BLaER1 treated with 17β-estradiol and CSF1 and Interleukin-3, amounts not matched to agents 10 nM and 100 nM (cell line): ENCODE data around the gene OR14A16.

Experiments
- H3K27ac ChIP-seq, 11 experiments: shearing (Covaris generic); formaldehyde crosslinking; 2 replicates each; pipeline ENCODE4 v1.8.1; 2022
- H3K27me3 ChIP-seq, 11 experiments: shearing (Covaris generic); formaldehyde crosslinking; 2 replicates each; pipeline ENCODE4 v1.8.1; 2022
- H3K36me3 ChIP-seq, 11 experiments: shearing (Covaris generic); formaldehyde crosslinking; 2 replicates each; pipeline ENCODE4 v1.8.1; 2022
- H3K4me1 ChIP-seq, 10 experiments: shearing (Covaris generic); formaldehyde crosslinking; 2 replicates each; pipeline ENCODE4 v1.8.1; 2022
- H3K4me2 ChIP-seq, 11 experiments: shearing (Covaris generic); formaldehyde crosslinking; 2 replicates each; pipeline ENCODE4 v1.8.1; 2022
- H3K4me3 ChIP-seq, 10 experiments: shearing (Covaris generic); formaldehyde crosslinking; 2 replicates each; pipeline ENCODE4 v1.8.1; 2022
- H3K9ac ChIP-seq, 11 experiments: shearing (Covaris generic); formaldehyde crosslinking; 2 replicates each; pipeline ENCODE4 v1.8.1; 2022
- H3K9me3 ChIP-seq, 11 experiments: shearing (Covaris generic); formaldehyde crosslinking; replicated peaks in 1 of 11; 2 replicates each; pipeline ENCODE4 v1.8.1; 2022
- H4K20me1 ChIP-seq, 11 experiments: shearing (Covaris generic); formaldehyde crosslinking; 2 replicates each; pipeline ENCODE4 v1.8.1; 2022
- Cebpa-rat ChIP-seq, 11 experiments: shearing (Covaris generic); IDR thresholded peaks; 2 replicates each; pipeline ENCODE4 v1.8.1; 2022

Gene OR14A16

DNA sequence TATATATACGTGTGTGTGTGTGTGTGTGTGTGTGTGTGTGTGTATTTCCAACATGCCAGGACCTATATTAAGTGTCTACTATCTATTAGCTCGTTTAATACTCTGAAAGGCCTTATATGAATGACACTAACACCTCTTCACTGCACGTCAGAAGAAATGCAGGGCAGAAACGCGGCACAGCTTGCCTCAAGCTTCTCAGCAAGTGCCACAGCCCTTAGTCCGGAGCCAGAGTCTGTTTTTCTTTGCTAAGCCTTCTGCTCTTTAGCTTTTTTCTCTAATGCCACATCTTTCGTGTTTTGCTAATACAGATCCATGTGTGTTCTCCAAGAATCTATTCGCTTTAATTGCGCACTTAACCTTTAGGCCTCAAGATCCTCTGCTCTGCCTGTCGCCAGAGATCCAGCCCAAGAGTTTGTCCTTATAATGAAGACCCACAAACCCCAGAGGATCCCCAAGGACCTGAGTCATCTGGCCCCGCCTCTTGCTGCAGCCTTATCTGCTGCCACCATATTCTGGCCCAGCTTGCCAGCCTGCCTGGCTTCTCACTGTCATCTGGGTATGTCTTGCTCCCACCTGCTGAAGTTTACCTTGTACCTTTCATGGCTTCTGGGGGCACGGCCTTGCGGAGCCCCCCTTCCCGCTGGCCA is 31.1 kb upstream of the OR14A16 start:
- TF ChIP-seq Cebpa-rat (IDR thresholded peaks at IDR 0.05): no peak
- Histone ChIP-seq H3K4me1 (peaks cover 0 to 61% (median 23%) of the 10 kb centered on the region in 10 experiments; a peak in 17 of 20 replicates), H3K4me3 (no peak overlapping the region), H3K4me2 (peak overlapping the region in 4 of 11 experiments; percentile 20 to 80 (median 50); a peak in 7 of 22 replicates), H4K20me1 (no peaks in the 10 kb centered on the region; a peak in 1 of 22 replicates), H3K36me3 (no peaks in the 10 kb centered on the region), H3K27ac (no peak overlapping the region), H3K9me3 (peaks cover 0 to 11% (median 8%) of the 10 kb centered on the region in 11 experiments; a peak in 14 of 22 replicates), H3K9ac (no peak overlapping the region), H3K27me3 (no peaks in the 10 kb centered on the region)

GRCh38 chr1:247849616-247850015 is 25.7 kb upstream of the OR14A16 start:
- H3K4me2 ChIP-seq: no peak overlapping the region
- no peaks in the 10 kb centered on the region for H3K36me3 ChIP-seq
- peaks cover 0 to 32% (median 17%) of the 10 kb centered on the region in 10 experiments; a peak in 15 of 20 replicates for H3K4me1 ChIP-seq
- no peak overlapping the region for H3K9ac ChIP-seq
- no peak overlapping the region for H3K27ac ChIP-seq
- no peaks in the 10 kb centered on the region for H3K27me3 ChIP-seq
- H3K9me3 ChIP-seq: no peaks in the 10 kb centered on the region
- no peak for TF ChIP-seq Cebpa-rat (IDR thresholded peaks at IDR 0.05)
- no peak overlapping the region for H3K4me3 ChIP-seq
- no peaks in the 10 kb centered on the region for H4K20me1 ChIP-seq

- Histone ChIP-seq H4K20me1 (no peaks in the 10 kb centered on the region), H3K4me2 (no peak overlapping the region), H3K4me3 (no peak overlapping the region), H3K27me3 (no peaks in the 10 kb centered on the region), H3K27ac (no peak overlapping the region), H3K9me3 (no peaks in the 10 kb centered on the region), H3K9ac (no peak overlapping the region), H3K36me3 (no peaks in the 10 kb centered on the region), H3K4me1 (peaks cover 0 to 19% (median 12%) of the 10 kb centered on the region in 10 experiments; a peak in 15 of 20 replicates)
- no peak for TF ChIP-seq Cebpa-rat (IDR thresholded peaks at IDR 0.05)
Measured at GRCh38 chr1:247848346-247848745, 24.4 kb upstream of the OR14A16 start.

GRCh38 chr1:247845693-247846017 is 21.7 kb upstream of the OR14A16 start:
- Histone ChIP-seq H3K27me3 (no peaks in the 10 kb centered on the region), H3K27ac (no peak overlapping the region), H3K4me2 (no peak overlapping the region), H3K4me3 (no peak overlapping the region), H3K36me3 (no peaks in the 10 kb centered on the region), H3K4me1 (no peaks in the 10 kb centered on the region), H3K9me3 (no peaks in the 10 kb centered on the region), H3K9ac (no peak overlapping the region), H4K20me1 (no peaks in the 10 kb centered on the region)
- no peak for TF ChIP-seq Cebpa-rat (IDR thresholded peaks at IDR 0.05)

DNA sequence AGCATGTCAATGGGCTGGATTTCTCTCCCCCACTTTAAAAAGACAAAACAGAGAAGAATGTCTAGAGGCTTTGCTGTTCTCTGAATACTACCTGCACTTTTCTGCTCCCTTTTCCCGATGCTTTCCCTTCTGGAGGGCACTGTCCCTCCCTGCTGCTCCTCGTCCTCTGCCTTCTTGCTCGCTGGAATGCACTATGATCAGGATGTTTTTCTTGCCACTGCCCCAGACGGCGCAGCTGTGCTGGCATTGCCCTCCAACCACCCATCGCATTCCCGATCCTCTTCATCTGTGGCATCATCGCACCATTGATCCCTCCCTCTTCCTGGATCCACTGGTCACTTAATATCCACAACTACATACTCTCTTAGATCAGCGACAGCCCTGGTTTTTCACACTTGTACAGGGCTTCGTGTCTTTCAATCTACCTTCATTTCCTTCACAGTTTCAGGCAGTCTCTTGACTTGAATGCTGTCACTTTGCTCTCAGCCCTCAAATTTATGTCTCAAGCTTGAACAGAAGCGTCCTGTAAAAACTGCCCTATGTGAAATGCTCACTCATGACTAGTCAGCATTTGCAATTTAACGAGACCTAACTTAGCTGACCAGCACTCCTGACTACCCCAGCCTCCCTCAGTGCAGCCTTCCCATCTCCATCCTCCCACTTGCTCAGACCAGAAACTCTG is 21.2 kb upstream of the OR14A16 start:
- Histone ChIP-seq H3K9ac (no peak overlapping the region), H3K36me3 (no peaks in the 10 kb centered on the region), H3K4me2 (no peak overlapping the region), H3K4me3 (no peak overlapping the region), H3K27me3 (no peaks in the 10 kb centered on the region), H3K9me3 (no peaks in the 10 kb centered on the region), H4K20me1 (no peaks in the 10 kb centered on the region), H3K4me1 (no peaks in the 10 kb centered on the region), H3K27ac (no peak overlapping the region)
- no peak for TF ChIP-seq Cebpa-rat (IDR thresholded peaks at IDR 0.05)

DNA sequence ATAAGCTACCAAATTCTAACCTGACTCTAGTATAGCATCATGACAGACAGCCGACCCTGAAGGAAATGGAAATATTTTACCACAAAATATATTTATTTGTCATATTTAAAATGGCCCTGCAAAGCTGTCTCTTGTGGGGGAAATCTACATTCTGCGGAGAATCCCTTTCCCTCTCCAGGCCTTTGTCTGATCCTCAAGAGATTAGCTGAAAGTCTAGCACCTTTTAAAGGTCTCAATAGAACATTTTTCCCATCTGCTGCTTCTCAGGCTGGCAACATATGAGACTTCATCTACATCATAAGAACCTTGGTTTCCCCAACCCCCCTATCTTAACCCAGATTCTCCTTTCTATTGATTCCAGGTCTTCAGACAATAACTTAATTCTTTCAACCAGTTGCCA is 19.5 kb upstream of the OR14A16 start:
- H3K4me3 ChIP-seq: no peak overlapping the region
- no peak overlapping the region for H3K9ac ChIP-seq
- no peaks in the 10 kb centered on the region for H4K20me1 ChIP-seq
- no peaks in the 10 kb centered on the region for H3K9me3 ChIP-seq
- no peak overlapping the region for H3K4me2 ChIP-seq
- no peaks in the 10 kb centered on the region for H3K36me3 ChIP-seq
- no peak overlapping the region for H3K27ac ChIP-seq
- H3K4me1 ChIP-seq: no peaks in the 10 kb centered on the region
- no peak for TF ChIP-seq Cebpa-rat (IDR thresholded peaks at IDR 0.05)
- no peaks in the 10 kb centered on the region for H3K27me3 ChIP-seq

DNA sequence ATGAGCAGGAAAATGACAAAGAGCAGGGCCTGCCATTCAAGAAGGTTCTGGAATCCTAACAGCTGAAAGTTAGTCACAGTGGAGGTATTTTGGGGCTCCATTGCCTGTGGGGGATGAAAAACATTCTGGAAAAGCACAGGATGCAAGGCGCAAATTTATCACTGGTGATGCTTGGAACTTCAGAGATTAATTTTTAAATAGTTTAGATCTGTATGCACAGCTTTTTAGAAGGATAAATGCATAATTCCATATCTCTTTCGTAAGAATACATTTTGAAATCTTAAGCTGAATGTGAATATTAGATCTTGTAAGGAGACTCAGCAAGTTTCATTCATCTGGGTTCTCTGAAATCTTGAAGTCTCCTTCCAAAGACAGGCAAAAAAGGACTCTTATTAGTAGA is 17.9 kb upstream of the OR14A16 start, which contains the start of gene OR11L1:
Gene OR11L1 (minus strand): TSS at position 101 of the 400 bp plus-strand sequence. CDS start 0 bp downstream, at position 101.
- no peak; a peak in 1 of 22 replicates for TF ChIP-seq Cebpa-rat (IDR thresholded peaks at IDR 0.05)
- H3K4me3 ChIP-seq: no peak within 1 kb of the TSS

GRCh38 chr1:247840818-247841217 is 16.9 kb upstream of the OR14A16 start:
- no peak for TF ChIP-seq Cebpa-rat (IDR thresholded peaks at IDR 0.05)
- no peaks in the 10 kb centered on the region for H3K9me3 ChIP-seq
- no peaks in the 10 kb centered on the region for H4K20me1 ChIP-seq
- H3K4me1 ChIP-seq: no peaks in the 10 kb centered on the region
- H3K4me2 ChIP-seq: 0 out of 22 replicates have a peak overlapping the region, but pooled peaks of 1 of the 11 experiments have one; percentile 20
- H3K4me3 ChIP-seq: no peak overlapping the region
- no peak overlapping the region for H3K9ac ChIP-seq
- H3K27ac ChIP-seq: no peak overlapping the region
- H3K36me3 ChIP-seq: no peaks in the 10 kb centered on the region
- no peaks in the 10 kb centered on the region for H3K27me3 ChIP-seq

More for the DNA sequence above, 17.9 kb upstream of the OR14A16 start, which contains the start of gene OR11L1:
- no peaks in the 10 kb centered on the region for H3K36me3 ChIP-seq
- no peaks in the 10 kb centered on the region for H3K27me3 ChIP-seq
- no peaks in the 10 kb centered on the region for H3K4me1 ChIP-seq
- H4K20me1 ChIP-seq: no peaks in the 10 kb centered on the region
- H3K27ac ChIP-seq: no peak within 1 kb of the TSS
- H3K9me3 ChIP-seq: no peaks in the 10 kb centered on the region
- H3K4me2 ChIP-seq: 0 out of 22 replicates have a peak within 1 kb of the TSS, but pooled peaks of 1 of the 11 experiments have one; percentile 20
- no peak within 1 kb of the TSS for H3K9ac ChIP-seq

GRCh38 chr1:247833601-247834000 is 9.7 kb upstream of the OR14A16 start:
- H3K4me1 ChIP-seq: no peaks in the 10 kb centered on the region
- H3K27ac ChIP-seq: no peak overlapping the region
- no peaks in the 10 kb centered on the region for H3K36me3 ChIP-seq
- no peak overlapping the region for H3K4me3 ChIP-seq
- H4K20me1 ChIP-seq: no peaks in the 10 kb centered on the region
- no peaks in the 10 kb centered on the region for H3K9me3 ChIP-seq
- TF ChIP-seq Cebpa-rat (IDR thresholded peaks at IDR 0.05): no peak
- no peak overlapping the region for H3K9ac ChIP-seq
- no peaks in the 10 kb centered on the region for H3K27me3 ChIP-seq
- H3K4me2 ChIP-seq: no peak overlapping the region

DNA sequence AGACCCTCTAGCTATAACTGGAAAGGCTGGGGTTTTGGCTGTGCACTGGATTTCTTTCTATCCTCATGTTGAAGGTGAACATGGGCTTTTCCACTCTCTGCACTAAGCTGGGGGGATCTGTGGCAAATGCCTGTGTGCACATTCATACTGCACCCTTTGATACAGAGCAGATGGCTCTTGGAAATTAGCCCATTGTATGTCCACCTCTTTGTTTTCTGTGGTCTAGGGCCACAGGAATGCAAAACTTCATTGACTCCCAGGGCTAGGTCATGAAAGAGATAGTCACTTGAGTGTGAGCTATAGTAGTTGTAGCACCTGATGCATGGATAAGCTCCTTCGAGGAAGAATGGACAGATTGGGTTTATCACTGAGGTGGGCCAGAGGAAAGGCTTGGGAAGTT is 5.7 kb upstream of the OR14A16 start:
- Histone ChIP-seq H3K27me3 (no peaks in the 10 kb centered on the region), H3K9me3 (no peaks in the 10 kb centered on the region), H3K4me1 (no peaks in the 10 kb centered on the region), H3K27ac (no peak overlapping the region), H3K36me3 (no peaks in the 10 kb centered on the region), H3K9ac (no peak overlapping the region), H3K4me3 (no peak overlapping the region), H4K20me1 (no peaks in the 10 kb centered on the region), H3K4me2 (no peak overlapping the region)
- no peak for TF ChIP-seq Cebpa-rat (IDR thresholded peaks at IDR 0.05)
